Endothelial cell of umbilical vein (primary cell): Measurements from ENCODE around the gene GATD1. TPM values are rescaled to one million over a fixed set of nuclear protein-coding genes. Genes with fewer than 3 reads are reported as not detected.

Experiments
- BruUV-seq: library from RNA; stranded (reverse); fragments of 400-500 nt; replicated peaks from 2 replicates; lab custom pipeline; 2021; lab: Mats Ljungman, UMichigan
- CTCF ChIA-PET: fragments of 300-600, 350-600 bp; sonication (Branson Sonifier 250); formaldehyde crosslinking; loops from one replicate; lab custom pipeline; 2021; ENCODE audit warnings: antibody characterized with exemption, inconsistent platforms; lab: Charles Lee
- POLR2A ChIA-PET: fragments of 300-600, 350-600 bp; sonication (Branson Sonifier 250); formaldehyde crosslinking; loops from one replicate; lab custom pipeline; 2021; ENCODE audit warnings: antibody characterized with exemption, inconsistent platforms; lab: Charles Lee
- DNase-seq: peaks from one replicate; pipeline ENCODE4 v3.0.0-alpha.2; 2011; ENCODE audit warnings: low read depth, low spot score
- FAIRE-seq: peaks from 2 replicates; lab custom pipeline; 2011; peaks lifted over from hg19 to GRCh38; lab: Jason Lieb, UNC
- H2AFZ ChIP-seq: 2 replicates; pipeline ENCODE4 v1.6.0; 2012; ENCODE audit warnings: low read depth, low read length, control low read depth, inconsistent platforms
- H3K27ac ChIP-seq: 2 replicates; pipeline ENCODE4 v1.5.1; 2011; ENCODE audit warnings: low read depth, mild to moderate bottlenecking, control low read depth, low read length, moderate library complexity; ENCODE audit not compliant: insufficient read depth
- H3K27me3 ChIP-seq, 2 experiments: 2 replicates each; pipeline versions ENCODE4 v1.6.0 to v1.6.1; 2011; ENCODE audit warnings: low read length in 2 of 2, mixed read lengths in 1 of 2; ENCODE audit not compliant: control insufficient read depth in 2 of 2, insufficient read depth in 2 of 2
- H3K36me3 ChIP-seq, 2 experiments: 2 replicates in 1 of 2; 3 replicates in 1 of 2; pipeline ENCODE4 v1.5.1; 2011; ENCODE audit warnings: low read length in 2 of 2, mild to moderate bottlenecking in 1 of 2, moderate library complexity in 1 of 2; ENCODE audit not compliant: control insufficient read depth in 2 of 2, insufficient read depth in 2 of 2; ENCODE audit errors: extremely low read depth in 1 of 2
- H3K4me1 ChIP-seq: 3 replicates; pipeline ENCODE4 v1.5.1; 2011; ENCODE audit warnings: mild to moderate bottlenecking, low read length; ENCODE audit not compliant: control insufficient read depth, insufficient read depth; ENCODE audit errors: extremely low read depth
- H3K4me2 ChIP-seq: 2 replicates; pipeline ENCODE4 v1.6.1; 2011; ENCODE audit warnings: low read length, control low read depth, mixed read lengths; ENCODE audit not compliant: insufficient read depth
- H3K4me3 ChIP-seq, 3 experiments: fragments of 200-600 bp in 1 of 3; sonication (generic), shearing (Covaris generic) in 1 of 3; replicated peaks in 1 of 3; 2 replicates each; pipeline ENCODE4 v1.5.1; 2011 to 2016; ENCODE audit warnings: control low read depth in 3 of 3, low read length in 3 of 3, mild to moderate bottlenecking in 2 of 3, inconsistent platforms in 1 of 3, low read depth in 1 of 3, moderate library complexity in 1 of 3; ENCODE audit not compliant: insufficient read depth in 1 of 3
- H3K79me2 ChIP-seq: 2 replicates; pipeline ENCODE4 v1.6.0; 2012; ENCODE audit warnings: low read length, inconsistent platforms; ENCODE audit not compliant: control insufficient read depth, insufficient read depth
- H3K9ac ChIP-seq: replicated peaks from 2 replicates; pipeline ENCODE3; 2011; ENCODE audit warnings: low read length, control low read depth; ENCODE audit not compliant: insufficient read depth; ENCODE audit errors: extremely low read depth
- H3K9me1 ChIP-seq: replicated peaks from 3 replicates; pipeline ENCODE4 v1.6.0; 2011; ENCODE audit warnings: mild to moderate bottlenecking, low read length; ENCODE audit not compliant: control insufficient read depth, insufficient read depth; ENCODE audit errors: extremely low read depth
- H3K9me3 ChIP-seq: replicated peaks from 2 replicates; pipeline ENCODE4 v1.5.1; 2012; ENCODE audit warnings: low read length, inconsistent platforms; ENCODE audit not compliant: control insufficient read depth, insufficient read depth
- H4K20me1 ChIP-seq: replicated peaks from 2 replicates; pipeline ENCODE3; 2011; ENCODE audit warnings: mild to moderate bottlenecking, low read length; ENCODE audit not compliant: control insufficient read depth, insufficient read depth; ENCODE audit errors: extremely low read depth
- POLR2A ChIP-seq: IDR thresholded peaks from 2 replicates; pipeline ENCODE4 v1.6.1; 2012; ENCODE audit warnings: low read depth, mild to moderate bottlenecking, control low read depth, low read length
- dilution Hi-C: fragments of 300-500 bp; cut with MboI; formaldehyde crosslinking; loops from one replicate; pipeline ENCODE4 v1.15.0; 2019; ENCODE audit warnings: low sequenced_read_pairs; ENCODE audit not compliant: extremely low pct_ligation_motif_present
- intact Hi-C: fragments of 100-400 bp; cut with micrococcal nuclease; formaldehyde crosslinking; loops from one replicate; pipeline ENCODE4 v1.10.0; 2022
- polyA plus RNA-seq, 4 experiments: library from polyadenylated mRNA; depleted of rRNA in 3 of 4; stranded (reverse) in 3 of 4; unstranded in 1 of 4; fragments of >200 nt; gene quantifications; 2 replicates each; pipeline versions ENCODE4 v1.2.1 to v1.2.3, GENCODE V29; 2011 to 2012; ENCODE audit warnings: missing spikeins in 1 of 4
- total RNA-seq: library from RNA; stranded (reverse); gene quantifications from 2 replicates; pipeline ENCODE4 v1.2.3, GENCODE V29; 2021
- TF ChIP-seq, protein P1 (sequence below), 2 donors: IDR thresholded peaks; 1 replicate in 1 of 2; 2 replicates in 1 of 2; pipeline ENCODE4 v1.5.1; 2011; ENCODE audit warnings: low read length in 2 of 2, mild to moderate bottlenecking in 2 of 2, moderate library complexity in 2 of 2, control low read depth in 1 of 2, inconsistent platforms in 1 of 2, low read depth in 1 of 2; ENCODE audit not compliant: insufficient read depth in 1 of 2; ENCODE audit errors: extremely low read depth in 1 of 2

The GATD1 gene
- total and polyA plus RNA-seq, 2 donors (not counting 3 experiments of a cell fraction or from before 2014, with no cell fraction given) = 70.6 to 83.1 TPM

DNA sequence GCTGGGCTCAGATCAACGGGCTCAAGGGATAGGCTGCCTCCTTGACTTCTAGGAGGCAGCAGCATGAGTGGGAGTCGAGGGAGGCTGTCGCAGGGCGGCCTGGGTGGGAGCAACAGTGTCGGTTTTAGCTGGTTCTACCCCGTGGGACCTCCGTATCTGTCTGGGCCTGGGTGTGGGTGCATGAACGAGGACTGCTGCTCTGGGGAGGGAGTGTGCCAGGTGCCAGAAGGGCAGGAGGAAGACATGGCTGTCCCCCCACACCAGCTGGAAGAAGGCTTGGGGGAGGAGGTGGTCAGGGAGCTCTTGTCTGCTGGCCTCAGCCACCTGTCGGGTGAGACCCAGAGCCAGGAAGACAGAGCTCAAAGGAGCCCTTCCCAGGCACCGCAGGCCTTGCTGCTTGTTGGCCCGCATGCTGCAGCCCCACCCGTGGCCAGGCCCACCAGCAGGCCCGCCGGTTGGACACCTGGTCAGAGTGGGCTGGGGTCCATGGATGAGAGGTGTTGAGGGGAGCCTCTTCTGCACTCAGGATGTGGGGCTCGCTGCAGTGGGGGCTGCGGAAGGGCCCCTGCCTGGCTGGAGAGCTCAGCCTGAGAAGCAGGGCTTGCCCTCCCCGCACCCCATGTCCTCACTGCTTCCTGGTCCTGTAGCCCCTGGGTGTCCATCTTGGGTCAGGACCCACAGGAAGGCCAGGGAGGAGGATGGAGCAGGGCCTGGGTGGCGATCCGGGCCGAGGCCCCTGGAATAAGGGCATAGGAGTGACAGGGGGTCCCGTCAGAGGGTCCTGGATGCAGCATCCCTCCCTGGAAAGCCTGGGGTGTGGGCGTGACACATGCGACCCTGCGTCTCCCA is 9.2 kb upstream of the GATD1 start:
- no TSS peak for BruUV-seq
- dilution Hi-C loops = no loop called here
- POLR2A ChIA-PET = no interaction called here

More for the DNA sequence above, 9.2 kb upstream of the GATD1 start:
- Histone ChIP-seq H2AFZ (no peak overlapping the region), H3K9me3 (no peaks in the 10 kb centered on the region), H3K9me1 (no peaks in the 10 kb centered on the region), H3K4me2 (no peak overlapping the region), H3K4me3 (no peak overlapping the region), H3K9ac (no peak overlapping the region), H4K20me1 (no peaks in the 10 kb centered on the region), H3K4me1 (no peaks in the 10 kb centered on the region), H3K27ac (no peak overlapping the region), H3K36me3 (no peaks in the 10 kb centered on the region), H3K27me3 (no peaks in the 10 kb centered on the region), H3K79me2 (no peaks in the 10 kb centered on the region)
- DNase-seq (no peak), FAIRE-seq (no peak)
- CTCF ChIA-PET = interaction anchor here (1.9 kb wide), 1 partner anchor 11 kb away, joined by 9 read pairs; the partner anchor contains the start of gene SLC25A22
- TF ChIP-seq POLR2A = peak; percentile 5
- TF ChIP-seq, protein P1, sequence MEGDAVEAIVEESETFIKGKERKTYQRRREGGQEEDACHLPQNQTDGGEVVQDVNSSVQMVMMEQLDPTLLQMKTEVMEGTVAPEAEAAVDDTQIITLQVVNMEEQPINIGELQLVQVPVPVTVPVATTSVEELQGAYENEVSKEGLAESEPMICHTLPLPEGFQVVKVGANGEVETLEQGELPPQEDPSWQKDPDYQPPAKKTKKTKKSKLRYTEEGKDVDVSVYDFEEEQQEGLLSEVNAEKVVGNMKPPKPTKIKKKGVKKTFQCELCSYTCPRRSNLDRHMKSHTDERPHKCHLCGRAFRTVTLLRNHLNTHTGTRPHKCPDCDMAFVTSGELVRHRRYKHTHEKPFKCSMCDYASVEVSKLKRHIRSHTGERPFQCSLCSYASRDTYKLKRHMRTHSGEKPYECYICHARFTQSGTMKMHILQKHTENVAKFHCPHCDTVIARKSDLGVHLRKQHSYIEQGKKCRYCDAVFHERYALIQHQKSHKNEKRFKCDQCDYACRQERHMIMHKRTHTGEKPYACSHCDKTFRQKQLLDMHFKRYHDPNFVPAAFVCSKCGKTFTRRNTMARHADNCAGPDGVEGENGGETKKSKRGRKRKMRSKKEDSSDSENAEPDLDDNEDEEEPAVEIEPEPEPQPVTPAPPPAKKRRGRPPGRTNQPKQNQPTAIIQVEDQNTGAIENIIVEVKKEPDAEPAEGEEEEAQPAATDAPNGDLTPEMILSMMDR (IDR thresholded peaks at IDR 0.05; ENCODE audit: extremely low read depth in 1 of 2, insufficient read depth in 1 of 2, low read depth in 1 of 2, low read length in 2 of 2) = no peak
- intact Hi-C loops = no loop called here
